HL-60 (cell line): ENCODE results near the gene TSC22D4.

Experiments used
- GABPA ChIP-seq: IDR thresholded peaks from 2 replicates; pipeline ENCODE4 v1.6.1; 2012; ENCODE audit warnings: low read depth
- POLR2AphosphoS5 ChIP-seq: IDR thresholded peaks from 2 replicates; pipeline ENCODE4 v1.6.1; 2012; ENCODE audit warnings: low read depth
- TF ChIP-seq, protein P1 (sequence below): IDR thresholded peaks from one replicate; pipeline ENCODE4 v1.5.1; 2011; ENCODE audit warnings: low read length, control low read depth, inconsistent platforms; ENCODE audit not compliant: insufficient read depth
- TF ChIP-seq, protein P2 (sequence below): IDR thresholded peaks from 2 replicates; pipeline ENCODE4 v1.6.1; 2012; ENCODE audit warnings: low read depth; ENCODE audit not compliant: insufficient replicate concordance

DNA sequence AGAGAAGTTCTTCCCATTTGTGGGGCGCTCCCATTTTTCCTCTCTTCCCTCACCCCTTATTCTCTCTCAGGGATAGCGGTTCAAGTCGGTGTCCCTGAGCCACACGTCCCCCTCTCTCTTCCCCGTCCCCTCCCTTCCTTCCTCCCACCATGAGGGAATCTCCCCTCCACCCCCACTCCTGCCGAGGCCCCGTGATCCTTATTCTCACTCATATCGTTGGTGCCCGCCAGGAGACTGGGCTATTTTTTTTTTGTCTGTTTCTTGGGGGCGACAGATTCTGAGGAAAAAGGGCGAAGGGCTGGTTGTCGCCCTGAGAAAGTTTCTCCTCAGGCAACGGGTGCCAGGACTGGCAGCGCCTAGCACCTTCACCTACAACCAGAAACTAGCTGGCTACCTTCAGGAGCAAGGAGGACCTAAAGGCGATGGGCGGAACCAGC lies 51.2 kb downstream of the TSC22D4 start:
- TF ChIP-seq, protein P1, sequence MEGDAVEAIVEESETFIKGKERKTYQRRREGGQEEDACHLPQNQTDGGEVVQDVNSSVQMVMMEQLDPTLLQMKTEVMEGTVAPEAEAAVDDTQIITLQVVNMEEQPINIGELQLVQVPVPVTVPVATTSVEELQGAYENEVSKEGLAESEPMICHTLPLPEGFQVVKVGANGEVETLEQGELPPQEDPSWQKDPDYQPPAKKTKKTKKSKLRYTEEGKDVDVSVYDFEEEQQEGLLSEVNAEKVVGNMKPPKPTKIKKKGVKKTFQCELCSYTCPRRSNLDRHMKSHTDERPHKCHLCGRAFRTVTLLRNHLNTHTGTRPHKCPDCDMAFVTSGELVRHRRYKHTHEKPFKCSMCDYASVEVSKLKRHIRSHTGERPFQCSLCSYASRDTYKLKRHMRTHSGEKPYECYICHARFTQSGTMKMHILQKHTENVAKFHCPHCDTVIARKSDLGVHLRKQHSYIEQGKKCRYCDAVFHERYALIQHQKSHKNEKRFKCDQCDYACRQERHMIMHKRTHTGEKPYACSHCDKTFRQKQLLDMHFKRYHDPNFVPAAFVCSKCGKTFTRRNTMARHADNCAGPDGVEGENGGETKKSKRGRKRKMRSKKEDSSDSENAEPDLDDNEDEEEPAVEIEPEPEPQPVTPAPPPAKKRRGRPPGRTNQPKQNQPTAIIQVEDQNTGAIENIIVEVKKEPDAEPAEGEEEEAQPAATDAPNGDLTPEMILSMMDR = no peak
- no peak for TF ChIP-seq POLR2AphosphoS5
- TF ChIP-seq, protein P2, sequence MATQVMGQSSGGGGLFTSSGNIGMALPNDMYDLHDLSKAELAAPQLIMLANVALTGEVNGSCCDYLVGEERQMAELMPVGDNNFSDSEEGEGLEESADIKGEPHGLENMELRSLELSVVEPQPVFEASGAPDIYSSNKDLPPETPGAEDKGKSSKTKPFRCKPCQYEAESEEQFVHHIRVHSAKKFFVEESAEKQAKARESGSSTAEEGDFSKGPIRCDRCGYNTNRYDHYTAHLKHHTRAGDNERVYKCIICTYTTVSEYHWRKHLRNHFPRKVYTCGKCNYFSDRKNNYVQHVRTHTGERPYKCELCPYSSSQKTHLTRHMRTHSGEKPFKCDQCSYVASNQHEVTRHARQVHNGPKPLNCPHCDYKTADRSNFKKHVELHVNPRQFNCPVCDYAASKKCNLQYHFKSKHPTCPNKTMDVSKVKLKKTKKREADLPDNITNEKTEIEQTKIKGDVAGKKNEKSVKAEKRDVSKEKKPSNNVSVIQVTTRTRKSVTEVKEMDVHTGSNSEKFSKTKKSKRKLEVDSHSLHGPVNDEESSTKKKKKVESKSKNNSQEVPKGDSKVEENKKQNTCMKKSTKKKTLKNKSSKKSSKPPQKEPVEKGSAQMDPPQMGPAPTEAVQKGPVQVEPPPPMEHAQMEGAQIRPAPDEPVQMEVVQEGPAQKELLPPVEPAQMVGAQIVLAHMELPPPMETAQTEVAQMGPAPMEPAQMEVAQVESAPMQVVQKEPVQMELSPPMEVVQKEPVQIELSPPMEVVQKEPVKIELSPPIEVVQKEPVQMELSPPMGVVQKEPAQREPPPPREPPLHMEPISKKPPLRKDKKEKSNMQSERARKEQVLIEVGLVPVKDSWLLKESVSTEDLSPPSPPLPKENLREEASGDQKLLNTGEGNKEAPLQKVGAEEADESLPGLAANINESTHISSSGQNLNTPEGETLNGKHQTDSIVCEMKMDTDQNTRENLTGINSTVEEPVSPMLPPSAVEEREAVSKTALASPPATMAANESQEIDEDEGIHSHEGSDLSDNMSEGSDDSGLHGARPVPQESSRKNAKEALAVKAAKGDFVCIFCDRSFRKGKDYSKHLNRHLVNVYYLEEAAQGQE = no peak
- TF ChIP-seq GABPA = no peak
